ENCODE results near the gene CBFA2T3. TPM values are rescaled to one million over a fixed set of nuclear protein-coding genes. Genes with fewer than 3 reads are reported as not detected.

CBFA2T3 gene
- total RNA-seq, 1 experiment from 2014 or later: 13.7 TPM

DNA sequence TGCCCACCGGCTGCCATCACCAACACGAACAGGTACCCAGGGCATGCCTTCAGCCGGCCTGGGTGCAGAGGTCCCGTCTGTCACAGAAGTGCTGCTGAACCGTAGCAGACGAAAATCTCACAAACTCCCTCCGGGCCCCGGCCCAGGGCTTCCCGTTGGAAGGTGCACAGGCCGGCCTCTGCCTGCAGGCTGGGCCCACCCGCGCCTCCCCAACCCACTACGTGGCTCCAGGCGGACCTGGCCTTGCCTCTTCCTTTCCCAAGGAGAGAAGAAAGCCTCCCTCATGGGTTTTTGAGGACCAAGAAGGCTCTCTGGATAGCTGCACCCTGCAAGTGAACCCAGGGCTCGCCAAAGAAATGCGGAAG, 65.1 kb downstream of the CBFA2T3 start:
- intact Hi-C loops (cut with micrococcal nuclease; ENCODE audit: unreplicated experiment) (no loop called here), in situ Hi-C loops (cut with HindIII; ENCODE audit: low pct_unique_long_range_greater_than_20kb, low sequenced_read_pairs) (no loop called here)
- H3K36me3 ChIP-seq (ENCODE audit: control insufficient read depth, insufficient read depth, low read length): no peaks in the 10 kb centered on the region
- H3K27me3 ChIP-seq (ENCODE audit: control insufficient read depth, insufficient read depth, low read length): no peaks in the 10 kb centered on the region
- H3K9me3 ChIP-seq (ENCODE audit: control insufficient read depth, insufficient read depth, low read depth, low read length): no peaks in the 10 kb centered on the region
- BruUV-seq (replicated peaks): no TSS peak
- no peak overlapping the region for H3K27ac ChIP-seq (ENCODE audit: low read length)
- ChIA-PET POLR2A (interaction anchor here (0.6 kb wide), 1 partner anchor 45 kb away, joined by 3 read pairs; no protein-coding TSS in a partner anchor), CTCF (no interaction called here)
- DNase-seq (ENCODE audit: low read depth, low spot score) (no peak), ATAC-seq (no peak)
- peaks cover 14% of the 10 kb centered on the region; the same call in 1 of the 2 replicates for H3K4me1 ChIP-seq (ENCODE audit: control insufficient read depth, insufficient read depth, low read length)
- TF ChIP-seq SIN3A (IDR thresholded peaks at IDR 0.05; ENCODE audit: borderline replicate concordance, insufficient read depth, low read depth, low read length): no peak
- TF ChIP-seq, protein P1, sequence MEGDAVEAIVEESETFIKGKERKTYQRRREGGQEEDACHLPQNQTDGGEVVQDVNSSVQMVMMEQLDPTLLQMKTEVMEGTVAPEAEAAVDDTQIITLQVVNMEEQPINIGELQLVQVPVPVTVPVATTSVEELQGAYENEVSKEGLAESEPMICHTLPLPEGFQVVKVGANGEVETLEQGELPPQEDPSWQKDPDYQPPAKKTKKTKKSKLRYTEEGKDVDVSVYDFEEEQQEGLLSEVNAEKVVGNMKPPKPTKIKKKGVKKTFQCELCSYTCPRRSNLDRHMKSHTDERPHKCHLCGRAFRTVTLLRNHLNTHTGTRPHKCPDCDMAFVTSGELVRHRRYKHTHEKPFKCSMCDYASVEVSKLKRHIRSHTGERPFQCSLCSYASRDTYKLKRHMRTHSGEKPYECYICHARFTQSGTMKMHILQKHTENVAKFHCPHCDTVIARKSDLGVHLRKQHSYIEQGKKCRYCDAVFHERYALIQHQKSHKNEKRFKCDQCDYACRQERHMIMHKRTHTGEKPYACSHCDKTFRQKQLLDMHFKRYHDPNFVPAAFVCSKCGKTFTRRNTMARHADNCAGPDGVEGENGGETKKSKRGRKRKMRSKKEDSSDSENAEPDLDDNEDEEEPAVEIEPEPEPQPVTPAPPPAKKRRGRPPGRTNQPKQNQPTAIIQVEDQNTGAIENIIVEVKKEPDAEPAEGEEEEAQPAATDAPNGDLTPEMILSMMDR (IDR thresholded peaks at IDR 0.05): no peak
- TF ChIP-seq, protein P2, sequence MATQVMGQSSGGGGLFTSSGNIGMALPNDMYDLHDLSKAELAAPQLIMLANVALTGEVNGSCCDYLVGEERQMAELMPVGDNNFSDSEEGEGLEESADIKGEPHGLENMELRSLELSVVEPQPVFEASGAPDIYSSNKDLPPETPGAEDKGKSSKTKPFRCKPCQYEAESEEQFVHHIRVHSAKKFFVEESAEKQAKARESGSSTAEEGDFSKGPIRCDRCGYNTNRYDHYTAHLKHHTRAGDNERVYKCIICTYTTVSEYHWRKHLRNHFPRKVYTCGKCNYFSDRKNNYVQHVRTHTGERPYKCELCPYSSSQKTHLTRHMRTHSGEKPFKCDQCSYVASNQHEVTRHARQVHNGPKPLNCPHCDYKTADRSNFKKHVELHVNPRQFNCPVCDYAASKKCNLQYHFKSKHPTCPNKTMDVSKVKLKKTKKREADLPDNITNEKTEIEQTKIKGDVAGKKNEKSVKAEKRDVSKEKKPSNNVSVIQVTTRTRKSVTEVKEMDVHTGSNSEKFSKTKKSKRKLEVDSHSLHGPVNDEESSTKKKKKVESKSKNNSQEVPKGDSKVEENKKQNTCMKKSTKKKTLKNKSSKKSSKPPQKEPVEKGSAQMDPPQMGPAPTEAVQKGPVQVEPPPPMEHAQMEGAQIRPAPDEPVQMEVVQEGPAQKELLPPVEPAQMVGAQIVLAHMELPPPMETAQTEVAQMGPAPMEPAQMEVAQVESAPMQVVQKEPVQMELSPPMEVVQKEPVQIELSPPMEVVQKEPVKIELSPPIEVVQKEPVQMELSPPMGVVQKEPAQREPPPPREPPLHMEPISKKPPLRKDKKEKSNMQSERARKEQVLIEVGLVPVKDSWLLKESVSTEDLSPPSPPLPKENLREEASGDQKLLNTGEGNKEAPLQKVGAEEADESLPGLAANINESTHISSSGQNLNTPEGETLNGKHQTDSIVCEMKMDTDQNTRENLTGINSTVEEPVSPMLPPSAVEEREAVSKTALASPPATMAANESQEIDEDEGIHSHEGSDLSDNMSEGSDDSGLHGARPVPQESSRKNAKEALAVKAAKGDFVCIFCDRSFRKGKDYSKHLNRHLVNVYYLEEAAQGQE (IDR thresholded peaks at IDR 0.05; ENCODE audit: insufficient read depth in 1 of 2, low read depth in 2 of 2, low read length in 1 of 2): no peak
- TF ChIP-seq TCF7L2 (IDR thresholded peaks at IDR 0.05; ENCODE audit: low read depth, low read length): no peak
- TF ChIP-seq POLR2AphosphoS5 (IDR thresholded peaks at IDR 0.05; ENCODE audit: low read depth, low read length): no peak
- no peak overlapping the region for H3K4me3 ChIP-seq (ENCODE audit: low read depth in 2 of 2, low read length in 2 of 2)

DNA sequence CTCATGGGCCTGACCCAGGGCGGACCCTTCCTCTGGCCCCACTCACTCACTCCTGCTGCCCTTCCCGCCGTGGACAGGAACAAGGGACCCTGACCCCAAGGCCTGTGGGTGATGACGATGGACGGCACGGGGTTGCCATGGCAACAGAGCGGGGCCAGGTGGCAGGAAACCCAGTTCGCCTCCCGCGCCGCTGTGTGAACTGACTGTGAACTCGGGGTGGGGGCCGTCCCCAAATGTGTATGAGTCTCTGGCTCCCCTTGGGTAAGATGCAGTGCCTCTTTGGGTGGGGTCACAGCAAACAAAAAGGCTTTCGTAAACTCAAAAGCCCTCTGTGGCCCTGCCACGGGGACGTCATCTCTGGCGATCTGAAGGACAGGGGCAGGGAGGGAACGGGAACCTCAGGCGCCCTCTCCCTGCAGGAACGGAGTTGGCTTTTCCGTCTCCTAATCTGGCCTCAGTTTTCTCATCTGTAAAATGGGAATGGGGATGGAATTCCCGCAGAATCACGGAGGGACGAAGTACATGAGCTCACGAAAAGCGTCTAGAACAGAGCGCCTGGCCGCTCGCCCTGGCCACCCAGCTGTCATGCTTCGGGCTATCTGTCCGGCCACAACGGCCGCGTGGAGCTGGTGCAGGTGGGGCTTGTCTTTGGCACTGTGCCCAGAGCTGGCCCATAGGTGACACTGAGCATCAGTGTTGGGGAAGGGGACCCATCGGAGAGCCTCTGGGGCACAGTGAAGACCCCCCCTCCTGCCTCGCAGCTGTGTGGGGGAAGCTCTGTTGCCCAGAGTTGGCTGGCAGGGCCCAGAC, 65.7 kb downstream of the CBFA2T3 start:
- H3K9me3 ChIP-seq (ENCODE audit: control insufficient read depth, insufficient read depth, low read depth, low read length): no peaks in the 10 kb centered on the region
- no peaks in the 10 kb centered on the region for H3K36me3 ChIP-seq (ENCODE audit: control insufficient read depth, insufficient read depth, low read length)
- H3K4me3 ChIP-seq (ENCODE audit: low read depth in 2 of 2, low read length in 2 of 2): no peak overlapping the region
- ATAC-seq: no peak
- ChIA-PET CTCF (no interaction called here), POLR2A (interaction anchor here (0.5 to 0.6 kb wide), 2 partner anchors 44 to 348 kb away, joined by 3 to 5 read pairs; no protein-coding TSS in a partner anchor)
- H3K27ac ChIP-seq (ENCODE audit: low read length): no peak overlapping the region
- H3K4me1 ChIP-seq (ENCODE audit: control insufficient read depth, insufficient read depth, low read length): peaks cover 13% of the 10 kb centered on the region; the same call in 1 of the 2 replicates
- TF ChIP-seq, protein P2 (IDR thresholded peaks at IDR 0.05; ENCODE audit: insufficient read depth in 1 of 2, low read depth in 2 of 2, low read length in 1 of 2): no peak
- TF ChIP-seq POLR2AphosphoS5 (IDR thresholded peaks at IDR 0.05; ENCODE audit: low read depth, low read length) (no peak), TCF7L2 (IDR thresholded peaks at IDR 0.05; ENCODE audit: low read depth, low read length) (no peak), SIN3A (IDR thresholded peaks at IDR 0.05; ENCODE audit: borderline replicate concordance, insufficient read depth, low read depth, low read length) (no peak)
- TF ChIP-seq, protein P1 (IDR thresholded peaks at IDR 0.05): no peak
- no TSS peak for BruUV-seq (replicated peaks)
- no peak for DNase-seq (ENCODE audit: low read depth, low spot score)
- no peaks in the 10 kb centered on the region for H3K27me3 ChIP-seq (ENCODE audit: control insufficient read depth, insufficient read depth, low read length)
- intact Hi-C loops (cut with micrococcal nuclease; ENCODE audit: unreplicated experiment) (no loop called here), in situ Hi-C loops (cut with HindIII; ENCODE audit: low pct_unique_long_range_greater_than_20kb, low sequenced_read_pairs) (no loop called here)
